ENCODE measurements around the gene PAGR1. TPM values are rescaled to one million over a fixed set of nuclear protein-coding genes. Genes with fewer than 3 reads are reported as not detected.

Gene PAGR1
- total and polyA plus RNA-seq, 9 of the 15 experiments (the other 6 are each of a cell fraction or from before 2014, with no cell fraction given): 1.4 to 58.2 (median 16.8) TPM

GRCh38 chr16:29790183-29790948 is 25.6 kb upstream of the PAGR1 start, which contains the start of gene KIF22 (continued):
- no peak for TF ChIP-seq PURB (CRISPR knock-in tag; IDR thresholded peaks at IDR 0.05; ENCODE audit: low read depth)
- TF ChIP-seq ELF4 (CRISPR knock-in tag; IDR thresholded peaks at IDR 0.05): peak; percentile 63; the same call in 1 of the 2 replicates
- TF ChIP-seq ZNF764 (CRISPR knock-in tag; IDR thresholded peaks at IDR 0.05; ENCODE audit: low read depth): no peak
- TF ChIP-seq, protein P1, sequence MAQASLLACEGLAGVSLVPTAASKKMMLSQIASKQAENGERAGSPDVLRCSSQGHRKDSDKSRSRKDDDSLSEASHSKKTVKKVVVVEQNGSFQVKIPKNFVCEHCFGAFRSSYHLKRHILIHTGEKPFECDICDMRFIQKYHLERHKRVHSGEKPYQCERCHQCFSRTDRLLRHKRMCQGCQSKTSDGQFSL (CRISPR knock-in tag; IDR thresholded peaks at IDR 0.05): no peak
- TF ChIP-seq, protein P1 (tag; IDR thresholded peaks at IDR 0.05): no peak
- TF ChIP-seq L3MBTL2 (IDR thresholded peaks at IDR 0.05): peak; percentile 76
- TF ChIP-seq, protein P2, sequence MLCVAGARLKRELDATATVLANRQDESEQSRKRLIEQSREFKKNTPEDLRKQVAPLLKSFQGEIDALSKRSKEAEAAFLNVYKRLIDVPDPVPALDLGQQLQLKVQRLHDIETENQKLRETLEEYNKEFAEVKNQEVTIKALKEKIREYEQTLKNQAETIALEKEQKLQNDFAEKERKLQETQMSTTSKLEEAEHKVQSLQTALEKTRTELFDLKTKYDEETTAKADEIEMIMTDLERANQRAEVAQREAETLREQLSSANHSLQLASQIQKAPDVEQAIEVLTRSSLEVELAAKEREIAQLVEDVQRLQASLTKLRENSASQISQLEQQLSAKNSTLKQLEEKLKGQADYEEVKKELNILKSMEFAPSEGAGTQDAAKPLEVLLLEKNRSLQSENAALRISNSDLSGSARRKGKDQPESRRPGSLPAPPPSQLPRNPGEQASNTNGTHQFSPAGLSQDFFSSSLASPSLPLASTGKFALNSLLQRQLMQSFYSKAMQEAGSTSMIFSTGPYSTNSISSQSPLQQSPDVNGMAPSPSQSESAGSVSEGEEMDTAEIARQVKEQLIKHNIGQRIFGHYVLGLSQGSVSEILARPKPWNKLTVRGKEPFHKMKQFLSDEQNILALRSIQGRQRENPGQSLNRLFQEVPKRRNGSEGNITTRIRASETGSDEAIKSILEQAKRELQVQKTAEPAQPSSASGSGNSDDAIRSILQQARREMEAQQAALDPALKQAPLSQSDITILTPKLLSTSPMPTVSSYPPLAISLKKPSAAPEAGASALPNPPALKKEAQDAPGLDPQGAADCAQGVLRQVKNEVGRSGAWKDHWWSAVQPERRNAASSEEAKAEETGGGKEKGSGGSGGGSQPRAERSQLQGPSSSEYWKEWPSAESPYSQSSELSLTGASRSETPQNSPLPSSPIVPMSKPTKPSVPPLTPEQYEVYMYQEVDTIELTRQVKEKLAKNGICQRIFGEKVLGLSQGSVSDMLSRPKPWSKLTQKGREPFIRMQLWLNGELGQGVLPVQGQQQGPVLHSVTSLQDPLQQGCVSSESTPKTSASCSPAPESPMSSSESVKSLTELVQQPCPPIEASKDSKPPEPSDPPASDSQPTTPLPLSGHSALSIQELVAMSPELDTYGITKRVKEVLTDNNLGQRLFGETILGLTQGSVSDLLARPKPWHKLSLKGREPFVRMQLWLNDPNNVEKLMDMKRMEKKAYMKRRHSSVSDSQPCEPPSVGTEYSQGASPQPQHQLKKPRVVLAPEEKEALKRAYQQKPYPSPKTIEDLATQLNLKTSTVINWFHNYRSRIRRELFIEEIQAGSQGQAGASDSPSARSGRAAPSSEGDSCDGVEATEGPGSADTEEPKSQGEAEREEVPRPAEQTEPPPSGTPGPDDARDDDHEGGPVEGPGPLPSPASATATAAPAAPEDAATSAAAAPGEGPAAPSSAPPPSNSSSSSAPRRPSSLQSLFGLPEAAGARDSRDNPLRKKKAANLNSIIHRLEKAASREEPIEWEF (CRISPR knock-in tag; IDR thresholded peaks at IDR 0.05): no peak
- peak; percentile 81 for TF ChIP-seq KDM2B (CRISPR knock-in tag; IDR thresholded peaks at IDR 0.05)
- TF ChIP-seq HDAC6 (IDR thresholded peaks at IDR 0.05; ENCODE audit: low read depth, low read length): no peak
- TF ChIP-seq, protein P3, sequence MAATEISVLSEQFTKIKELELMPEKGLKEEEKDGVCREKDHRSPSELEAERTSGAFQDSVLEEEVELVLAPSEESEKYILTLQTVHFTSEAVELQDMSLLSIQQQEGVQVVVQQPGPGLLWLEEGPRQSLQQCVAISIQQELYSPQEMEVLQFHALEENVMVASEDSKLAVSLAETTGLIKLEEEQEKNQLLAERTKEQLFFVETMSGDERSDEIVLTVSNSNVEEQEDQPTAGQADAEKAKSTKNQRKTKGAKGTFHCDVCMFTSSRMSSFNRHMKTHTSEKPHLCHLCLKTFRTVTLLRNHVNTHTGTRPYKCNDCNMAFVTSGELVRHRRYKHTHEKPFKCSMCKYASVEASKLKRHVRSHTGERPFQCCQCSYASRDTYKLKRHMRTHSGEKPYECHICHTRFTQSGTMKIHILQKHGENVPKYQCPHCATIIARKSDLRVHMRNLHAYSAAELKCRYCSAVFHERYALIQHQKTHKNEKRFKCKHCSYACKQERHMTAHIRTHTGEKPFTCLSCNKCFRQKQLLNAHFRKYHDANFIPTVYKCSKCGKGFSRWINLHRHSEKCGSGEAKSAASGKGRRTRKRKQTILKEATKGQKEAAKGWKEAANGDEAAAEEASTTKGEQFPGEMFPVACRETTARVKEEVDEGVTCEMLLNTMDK (IDR thresholded peaks at IDR 0.05; ENCODE audit: borderline replicate concordance, insufficient read depth, low read depth, low read length, poor library complexity, severe bottlenecking): peak; percentile 53
- no peak for TF ChIP-seq ZNF140 (CRISPR knock-in tag; IDR thresholded peaks at IDR 0.05)
- 0 out of 2 replicates have a peak, but pooled peaks have one; percentile 11 for TF ChIP-seq ZNF24 (IDR thresholded peaks at IDR 0.05)
- TF ChIP-seq CAMTA2 (CRISPR knock-in tag; conservative IDR thresholded peaks at IDR 0.05): no peak
- TF ChIP-seq SRSF1 (IDR thresholded peaks at IDR 0.05; ENCODE audit: low read depth, low read length): no peak
- no peak for TF ChIP-seq RFX7 (CRISPR knock-in tag; IDR thresholded peaks at IDR 0.05)
- TF ChIP-seq, protein P4, sequence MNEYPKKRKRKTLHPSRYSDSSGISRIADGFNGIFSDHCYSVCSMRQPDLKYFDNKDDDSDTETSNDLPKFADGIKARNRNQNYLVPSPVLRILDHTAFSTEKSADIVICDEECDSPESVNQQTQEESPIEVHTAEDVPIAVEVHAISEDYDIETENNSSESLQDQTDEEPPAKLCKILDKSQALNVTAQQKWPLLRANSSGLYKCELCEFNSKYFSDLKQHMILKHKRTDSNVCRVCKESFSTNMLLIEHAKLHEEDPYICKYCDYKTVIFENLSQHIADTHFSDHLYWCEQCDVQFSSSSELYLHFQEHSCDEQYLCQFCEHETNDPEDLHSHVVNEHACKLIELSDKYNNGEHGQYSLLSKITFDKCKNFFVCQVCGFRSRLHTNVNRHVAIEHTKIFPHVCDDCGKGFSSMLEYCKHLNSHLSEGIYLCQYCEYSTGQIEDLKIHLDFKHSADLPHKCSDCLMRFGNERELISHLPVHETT (CRISPR knock-in tag; conservative IDR thresholded peaks at IDR 0.05 in 1 of 2, IDR thresholded peaks at IDR 0.05 in 1 of 2): peak in 1 of 2 experiments; percentile 93; a peak in 2 of 4 replicates
- peak; percentile 87 for TF ChIP-seq RBBP5 (IDR thresholded peaks at IDR 0.05; ENCODE audit: borderline replicate concordance, insufficient read depth, low read length, poor library complexity, severe bottlenecking)

All from K562 (cell line).